Measurements from ENCODE around the gene NRXN3. TPM values are rescaled to one million over a fixed set of nuclear protein-coding genes. Genes with fewer than 3 reads are reported as not detected.

NRXN3 gene
- polyA plus RNA-seq, 1 donor (not counting 4 experiments of a cell fraction or from before 2014, with no cell fraction given) = 0.89 TPM

- DNase-seq (ENCODE audit: low read depth, low spot score) = no peak
- no peak overlapping the region for H3K9ac ChIP-seq (ENCODE audit: control insufficient read depth, extremely low read depth, insufficient read depth, low read length)
- peaks cover 17% of the 10 kb centered on the region for H3K27me3 ChIP-seq (ENCODE audit: control insufficient read depth, extremely low read depth, insufficient read depth, low read length)
- H3K4me2 ChIP-seq (ENCODE audit: control insufficient read depth, extremely low read depth, insufficient read depth, low read depth, low read length) = no peak overlapping the region
- H3K36me3 ChIP-seq (ENCODE audit: control insufficient read depth in 2 of 2, extremely low read depth in 1 of 2, insufficient read depth in 2 of 2, low read length in 2 of 2) = no peaks in the 10 kb centered on the region
- H3K4me3 ChIP-seq (ENCODE audit: control insufficient read depth in 2 of 3, extremely low read depth in 1 of 3, insufficient read depth in 2 of 3, low read depth in 1 of 3, low read length in 3 of 3) = no peak overlapping the region
- H3K4me1 ChIP-seq (ENCODE audit: control insufficient read depth, extremely low read depth, insufficient read depth, low read length) = no peaks in the 10 kb centered on the region
- no peaks in the 10 kb centered on the region for H4K20me1 ChIP-seq (ENCODE audit: control insufficient read depth, extremely low read depth, insufficient read depth, low read length)
- H3K9me1 ChIP-seq (ENCODE audit: control insufficient read depth, extremely low read depth, insufficient read depth, low read length) = no peaks in the 10 kb centered on the region
- H3K79me2 ChIP-seq (ENCODE audit: control insufficient read depth, insufficient read depth, low read length) = no peaks in the 10 kb centered on the region
- dilution Hi-C loops (cut with MboI; ENCODE audit: extremely low pct_ligation_motif_present, low sequenced_read_pairs) = no loop called here
- H3K9me3 ChIP-seq (ENCODE audit: control insufficient read depth, low read depth, low read length) = no peaks in the 10 kb centered on the region
- no peak overlapping the region for H2AFZ ChIP-seq (ENCODE audit: control insufficient read depth, low read length)
- no peak overlapping the region for H3K27ac ChIP-seq (ENCODE audit: control insufficient read depth, insufficient read depth, low read length)
- no peak for FAIRE-seq
- peak; percentile 22 to 39 (median 28) for TF ChIP-seq CTCF (optimal IDR thresholded peaks at IDR 0.05 in 1 of 3, IDR thresholded peaks at IDR 0.05 in 1 of 3, conservative IDR thresholded peaks at IDR 0.05 in 1 of 3; ENCODE audit: extremely low read depth in 1 of 3, insufficient read depth in 2 of 3, low read length in 3 of 3)
- no peak for TF ChIP-seq EZH2 (IDR thresholded peaks at IDR 0.05; ENCODE audit: low read length)
These were observed 26.1 kb downstream of the NRXN3 start for GRCh38 chr14:78196323-78196722.

- Histone ChIP-seq H2AFZ (ENCODE audit: control insufficient read depth, low read length) (no peak overlapping the region), H3K4me2 (ENCODE audit: control insufficient read depth, extremely low read depth, insufficient read depth, low read depth, low read length) (no peak overlapping the region), H3K4me3 (ENCODE audit: control insufficient read depth in 2 of 3, extremely low read depth in 1 of 3, insufficient read depth in 2 of 3, low read depth in 1 of 3, low read length in 3 of 3) (no peak overlapping the region), H3K36me3 (ENCODE audit: control insufficient read depth in 2 of 2, extremely low read depth in 1 of 2, insufficient read depth in 2 of 2, low read length in 2 of 2) (no peaks in the 10 kb centered on the region), H3K9me3 (ENCODE audit: control insufficient read depth, low read depth, low read length) (no peaks in the 10 kb centered on the region), H3K27ac (ENCODE audit: control insufficient read depth, insufficient read depth, low read length) (no peak overlapping the region), H3K79me2 (ENCODE audit: control insufficient read depth, insufficient read depth, low read length) (no peaks in the 10 kb centered on the region), H3K4me1 (ENCODE audit: control insufficient read depth, extremely low read depth, insufficient read depth, low read length) (no peaks in the 10 kb centered on the region), H3K9ac (ENCODE audit: control insufficient read depth, extremely low read depth, insufficient read depth, low read length) (no peak overlapping the region), H3K9me1 (ENCODE audit: control insufficient read depth, extremely low read depth, insufficient read depth, low read length) (no peaks in the 10 kb centered on the region), H3K27me3 (ENCODE audit: control insufficient read depth, extremely low read depth, insufficient read depth, low read length) (peaks cover 14% of the 10 kb centered on the region), H4K20me1 (ENCODE audit: control insufficient read depth, extremely low read depth, insufficient read depth, low read length) (no peaks in the 10 kb centered on the region)
- TF ChIP-seq EZH2 (IDR thresholded peaks at IDR 0.05; ENCODE audit: low read length) (no peak), CTCF (optimal IDR thresholded peaks at IDR 0.05 in 1 of 3, IDR thresholded peaks at IDR 0.05 in 1 of 3, conservative IDR thresholded peaks at IDR 0.05 in 1 of 3; ENCODE audit: extremely low read depth in 1 of 3, insufficient read depth in 2 of 3, low read length in 3 of 3) (no peak)
- DNase-seq (ENCODE audit: low read depth, low spot score) = no peak
- FAIRE-seq = no peak
- dilution Hi-C loops (cut with MboI; ENCODE audit: extremely low pct_ligation_motif_present, low sequenced_read_pairs) = no loop called here
These were observed 26.9 kb downstream of the NRXN3 start for GRCh38 chr14:78197051-78197450.
